AG09309 (cell line): Measurements from ENCODE around the gene ACACA.

Source experiments
- DNase-seq: peaks from one replicate; pipeline ENCODE4 v3.0.0-alpha.2; 2010; ENCODE audit warnings: low read depth
- H3K4me3 ChIP-seq: 2 replicates; pipeline ENCODE4 v1.5.1; 2011; ENCODE audit warnings: mild to moderate bottlenecking, low read depth, low read length, moderate library complexity; ENCODE audit not compliant: control insufficient read depth
- CTCF ChIP-seq: IDR thresholded peaks from 2 replicates; pipeline ENCODE4 v1.5.1; 2011; ENCODE audit warnings: mild to moderate bottlenecking, low read depth, low read length, inconsistent platforms; ENCODE audit not compliant: insufficient read depth, control insufficient read depth; ENCODE audit errors: missing control alignments

Gene ACACA

GRCh38 chr17:37399265-37399803 lies 7.3 kb downstream of the ACACA start:
- H3K4me3 ChIP-seq = no peak overlapping the region
- no peak for TF ChIP-seq CTCF
- DNase-seq = no peak

GRCh38 chr17:37393352-37393751 lies 13.3 kb downstream of the ACACA start:
- no peak for TF ChIP-seq CTCF
- no peak for DNase-seq
- no peak overlapping the region for H3K4me3 ChIP-seq

- no peak for DNase-seq
- no peak for TF ChIP-seq CTCF
- H3K4me3 ChIP-seq = no peak overlapping the region
Observed at GRCh38 chr17:37392024-37392590, 14.5 kb downstream of the ACACA start.

GRCh38 chr17:37391146-37391545 lies 15.5 kb downstream of the ACACA start:
- TF ChIP-seq CTCF = no peak
- DNase-seq = no peak
- H3K4me3 ChIP-seq = no peak overlapping the region

- TF ChIP-seq CTCF = no peak
- no peak for DNase-seq
- H3K4me3 ChIP-seq = no peak overlapping the region
Observed at GRCh38 chr17:37389160-37389559, 17.5 kb downstream of the ACACA start.

- DNase-seq = no peak
- no peak for TF ChIP-seq CTCF
- H3K4me3 ChIP-seq = no peak overlapping the region
Observed at GRCh38 chr17:37388266-37388665, 18.4 kb downstream of the ACACA start.

- no peak overlapping the region for H3K4me3 ChIP-seq
- no peak for TF ChIP-seq CTCF
- no peak for DNase-seq
Observed at GRCh38 chr17:37386462-37386861, 20.2 kb downstream of the ACACA start.
